Measurements from ENCODE around the gene TAOK1.
"Not testable (repeated sequence)": the region's sequence is repeated elsewhere in the genome, so short reads cannot be mapped to it uniquely, and the experiment has no call there.

Gene TAOK1

DNA sequence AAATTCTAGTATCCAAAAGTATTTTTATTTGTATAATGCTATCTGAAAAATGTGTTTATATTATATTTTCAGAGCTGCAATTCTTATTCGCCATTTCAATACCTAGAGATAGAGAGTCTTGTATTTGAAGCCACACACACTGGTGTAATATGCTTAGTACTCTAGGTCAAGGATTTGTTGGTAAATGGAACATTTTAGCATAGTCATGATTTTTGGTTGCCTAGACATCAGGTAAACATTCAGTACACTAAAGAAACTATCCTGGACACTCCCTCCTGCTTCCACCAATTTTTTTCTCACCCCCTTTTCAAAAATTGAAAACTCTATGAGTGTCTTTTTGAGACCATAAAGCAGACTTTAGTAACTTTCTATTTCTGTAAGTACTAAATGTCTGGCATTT, 155.9 kb downstream of the TAOK1 start:
- WGBS, 2 experiments (ENCODE audit: insufficient coverage in 2 of 2): no CpG with 5 or more reads among the region's 1 CpG
- H3K36me3 ChIP-seq (ENCODE audit: control insufficient read depth, insufficient read depth, low read length): peaks cover 56% of the 10 kb centered on the region
- no peak overlapping the region for H3K27ac ChIP-seq (ENCODE audit: low read depth, low read length, severe bottlenecking)
- no peaks in the 10 kb centered on the region for H3K4me1 ChIP-seq (ENCODE audit: control insufficient read depth, insufficient read depth, low read length, poor library complexity, severe bottlenecking)
- H3K9me3 ChIP-seq (ENCODE audit: control insufficient read depth, low read length): no peaks in the 10 kb centered on the region
- no peak overlapping the region for H3K4me3 ChIP-seq (ENCODE audit: extremely low read depth, insufficient read depth, low read length, poor library complexity, severe bottlenecking)

- no peak overlapping the region for H3K4me3 ChIP-seq (ENCODE audit: extremely low read depth, insufficient read depth, low read length, poor library complexity, severe bottlenecking)
- no peaks in the 10 kb centered on the region for H3K4me1 ChIP-seq (ENCODE audit: control insufficient read depth, insufficient read depth, low read length, poor library complexity, severe bottlenecking)
- H3K36me3 ChIP-seq (ENCODE audit: control insufficient read depth, insufficient read depth, low read length): peaks cover 53% of the 10 kb centered on the region
- WGBS, 2 experiments (ENCODE audit: insufficient coverage in 2 of 2): no CpG with 5 or more reads among the region's 1 CpG
- H3K27ac ChIP-seq (ENCODE audit: low read depth, low read length, severe bottlenecking): no peak overlapping the region
- no peaks in the 10 kb centered on the region for H3K9me3 ChIP-seq (ENCODE audit: control insufficient read depth, low read length)
Observed at GRCh38 chr17:29546830-29547229, 156.7 kb downstream of the TAOK1 start.

DNA sequence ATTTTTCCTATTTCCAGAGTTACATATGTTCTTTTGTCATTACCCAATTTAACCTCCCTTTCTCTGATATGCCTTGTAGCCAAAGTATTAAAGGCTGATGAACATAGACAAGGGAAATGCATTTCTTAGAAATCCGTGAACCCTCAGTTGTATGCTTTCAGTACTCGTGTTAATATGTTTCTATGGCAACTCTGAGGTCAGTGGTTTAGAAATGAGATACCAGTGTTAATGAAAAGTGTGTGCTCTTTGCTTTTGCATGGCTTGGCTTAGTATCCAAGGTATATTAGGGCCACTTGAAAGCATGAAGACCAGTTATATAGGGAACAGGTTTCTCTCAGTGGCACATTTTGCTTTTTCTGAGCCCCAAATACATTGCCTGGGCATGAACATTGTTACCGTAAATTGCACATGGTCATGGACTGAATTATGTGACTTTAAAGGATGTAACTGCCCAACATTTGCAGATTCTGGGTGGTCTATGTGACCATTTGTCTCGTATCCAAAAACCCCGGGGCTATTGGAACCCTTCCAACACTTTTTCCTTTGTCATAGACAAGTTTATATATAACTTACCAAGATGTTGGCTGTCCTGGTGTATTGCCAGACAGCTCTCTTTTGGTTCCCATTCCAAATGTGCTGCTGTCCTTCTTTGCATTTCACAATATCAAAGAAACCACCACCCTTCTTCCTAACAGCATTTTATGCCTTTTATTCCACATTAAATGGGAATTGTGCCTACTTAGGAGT, 159.2 kb downstream of the TAOK1 start:
- H3K27ac ChIP-seq (ENCODE audit: low read depth, low read length, severe bottlenecking): no peak overlapping the region
- H3K4me1 ChIP-seq (ENCODE audit: control insufficient read depth, insufficient read depth, low read length, poor library complexity, severe bottlenecking): no peaks in the 10 kb centered on the region
- no peaks in the 10 kb centered on the region for H3K9me3 ChIP-seq (ENCODE audit: control insufficient read depth, low read length)
- H3K4me3 ChIP-seq (ENCODE audit: extremely low read depth, insufficient read depth, low read length, poor library complexity, severe bottlenecking): no peak overlapping the region
- H3K36me3 ChIP-seq (ENCODE audit: control insufficient read depth, insufficient read depth, low read length): peaks cover 30% of the 10 kb centered on the region
- 95 to 100% methylated on average over 3 of the region's 5 CpGs for WGBS, 2 experiments (ENCODE audit: insufficient coverage in 2 of 2)

DNA sequence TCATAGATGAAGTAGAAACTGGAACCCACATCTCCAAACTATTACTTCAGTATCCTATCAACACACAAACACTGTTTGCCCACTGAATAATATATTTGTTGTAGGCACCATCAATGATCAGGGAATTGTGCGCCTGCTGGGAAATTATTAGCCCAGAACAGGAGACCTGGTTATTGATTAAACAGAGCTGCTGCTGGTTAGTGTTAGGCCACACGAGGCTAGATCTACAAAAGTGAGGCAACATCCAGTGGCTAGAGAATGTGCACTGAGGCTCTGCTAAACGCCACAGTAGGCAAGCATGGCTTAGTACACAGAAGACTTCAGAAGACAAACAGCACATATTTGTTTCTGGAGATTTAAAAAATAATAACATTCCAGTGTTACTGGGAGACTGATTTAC, 165.7 kb downstream of the TAOK1 start:
- 80 to 81% methylated on average over 2 to 3 of the region's 3 CpGs for WGBS, 2 experiments (ENCODE audit: insufficient coverage in 2 of 2)
- Histone ChIP-seq H3K4me3 (ENCODE audit: extremely low read depth, insufficient read depth, low read length, poor library complexity, severe bottlenecking) (no peak overlapping the region), H3K36me3 (ENCODE audit: control insufficient read depth, insufficient read depth, low read length) (peaks cover 4% of the 10 kb centered on the region), H3K27ac (ENCODE audit: low read depth, low read length, severe bottlenecking) (no peak overlapping the region), H3K4me1 (ENCODE audit: control insufficient read depth, insufficient read depth, low read length, poor library complexity, severe bottlenecking) (no peaks in the 10 kb centered on the region), H3K9me3 (ENCODE audit: control insufficient read depth, low read length) (no peaks in the 10 kb centered on the region)

DNA sequence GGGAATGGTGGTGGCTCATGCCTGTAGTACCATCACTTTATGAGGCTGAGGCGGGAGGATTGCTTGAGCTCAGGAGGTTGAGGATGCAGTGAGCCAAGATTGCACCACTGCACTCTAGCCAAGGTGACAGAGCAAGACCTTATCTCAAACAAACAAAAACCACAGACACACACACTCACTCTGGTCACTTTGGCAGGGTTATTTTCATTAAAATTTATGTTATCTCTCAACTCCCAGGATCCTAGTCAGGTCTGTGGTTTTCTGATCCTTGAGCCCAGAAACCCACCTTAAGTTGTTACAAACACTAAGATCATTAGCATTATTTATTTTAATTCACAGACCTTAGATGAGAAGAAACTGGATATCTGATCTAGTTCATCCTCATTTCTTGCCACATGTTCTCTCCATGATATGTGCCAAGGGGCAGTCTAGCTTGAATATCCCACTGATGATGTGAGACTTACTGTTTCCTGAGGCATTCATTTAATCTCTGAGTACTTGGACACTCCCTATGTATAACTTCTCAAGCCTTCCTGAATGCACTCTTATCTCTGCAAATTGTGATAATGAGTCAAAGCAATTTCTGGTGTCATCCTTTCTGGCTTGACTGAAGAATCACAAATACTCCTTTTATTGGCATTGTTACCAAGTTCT, 167.0 kb downstream of the TAOK1 start:
- Histone ChIP-seq H3K27ac (ENCODE audit: low read depth, low read length, severe bottlenecking) (no peak overlapping the region), H3K36me3 (ENCODE audit: control insufficient read depth, insufficient read depth, low read length) (no peaks in the 10 kb centered on the region)
- 80 to 83% methylated on average over 1 of the region's 1 CpG for WGBS, 2 experiments (ENCODE audit: insufficient coverage in 2 of 2)

GRCh38 chr17:29557739-29558116, 167.6 kb downstream of the TAOK1 start:
- Histone ChIP-seq H3K4me1 (ENCODE audit: control insufficient read depth, insufficient read depth, low read length, poor library complexity, severe bottlenecking) (no peaks in the 10 kb centered on the region), H3K36me3 (ENCODE audit: control insufficient read depth, insufficient read depth, low read length) (no peaks in the 10 kb centered on the region), H3K4me3 (ENCODE audit: extremely low read depth, insufficient read depth, low read length, poor library complexity, severe bottlenecking) (no peak overlapping the region), H3K27ac (ENCODE audit: low read depth, low read length, severe bottlenecking) (no peak overlapping the region), H3K9me3 (ENCODE audit: control insufficient read depth, low read length) (no peaks in the 10 kb centered on the region)

More for the DNA sequence above, 167.0 kb downstream of the TAOK1 start:
- Histone ChIP-seq H3K9me3 (ENCODE audit: control insufficient read depth, low read length) (no peaks in the 10 kb centered on the region), H3K4me3 (ENCODE audit: extremely low read depth, insufficient read depth, low read length, poor library complexity, severe bottlenecking) (no peak overlapping the region), H3K4me1 (ENCODE audit: control insufficient read depth, insufficient read depth, low read length, poor library complexity, severe bottlenecking) (no peaks in the 10 kb centered on the region)

DNA sequence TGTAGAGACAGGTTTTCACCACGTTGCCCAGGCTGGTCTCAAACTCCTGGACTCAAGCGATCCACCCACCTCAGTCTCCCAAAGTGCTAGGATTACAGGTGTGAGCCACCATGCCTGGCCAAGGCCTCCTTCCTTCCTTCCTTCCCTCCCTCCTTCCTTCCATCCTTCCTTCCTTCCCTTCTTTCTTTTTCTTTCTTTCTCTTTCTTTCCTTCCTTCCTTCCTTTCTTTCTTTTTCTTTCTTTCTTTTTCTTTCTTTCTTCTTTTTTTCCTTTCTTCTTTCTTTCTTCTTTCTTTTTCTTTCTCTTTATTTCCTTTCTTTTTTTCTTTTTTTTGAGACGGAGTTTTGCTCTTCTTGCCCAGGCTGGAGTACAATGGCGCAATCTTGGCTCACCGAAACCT, 168.0 kb downstream of the TAOK1 start:
- H3K27ac ChIP-seq (ENCODE audit: low read depth, low read length, severe bottlenecking); H3K36me3 ChIP-seq (ENCODE audit: control insufficient read depth, insufficient read depth, low read length); H3K9me3 ChIP-seq (ENCODE audit: control insufficient read depth, low read length); H3K4me3 ChIP-seq (ENCODE audit: extremely low read depth, insufficient read depth, low read length, poor library complexity, severe bottlenecking); H3K4me1 ChIP-seq (ENCODE audit: control insufficient read depth, insufficient read depth, low read length, poor library complexity, severe bottlenecking): not testable (repeated sequence)
- 88 to 92% methylated on average over 3 to 4 of the region's 5 CpGs for WGBS, 2 experiments (ENCODE audit: insufficient coverage in 2 of 2)

- no peaks in the 10 kb centered on the region for H3K4me1 ChIP-seq (ENCODE audit: control insufficient read depth, insufficient read depth, low read length, poor library complexity, severe bottlenecking)
- no peak overlapping the region for H3K4me3 ChIP-seq (ENCODE audit: extremely low read depth, insufficient read depth, low read length, poor library complexity, severe bottlenecking)
- no peaks in the 10 kb centered on the region for H3K36me3 ChIP-seq (ENCODE audit: control insufficient read depth, insufficient read depth, low read length)
- no peak overlapping the region for H3K27ac ChIP-seq (ENCODE audit: low read depth, low read length, severe bottlenecking)
- 100% methylated on average over 1 of the region's 2 CpGs; no CpG with 5 or more reads in 1 of the 2 experiments for WGBS, 2 experiments (ENCODE audit: insufficient coverage in 2 of 2)
- H3K9me3 ChIP-seq (ENCODE audit: control insufficient read depth, low read length): no peaks in the 10 kb centered on the region
Observed at GRCh38 chr17:29559640-29560039, 169.5 kb downstream of the TAOK1 start.

GRCh38 chr17:29560316-29560715, 170.2 kb downstream of the TAOK1 start:
- 80% methylated on average over 2 of the region's 6 CpGs; no CpG with 5 or more reads in 1 of the 2 experiments for WGBS, 2 experiments (ENCODE audit: insufficient coverage in 2 of 2)
- Histone ChIP-seq H3K36me3 (ENCODE audit: control insufficient read depth, insufficient read depth, low read length) (no peaks in the 10 kb centered on the region), H3K4me1 (ENCODE audit: control insufficient read depth, insufficient read depth, low read length, poor library complexity, severe bottlenecking) (peaks cover under 1% of the 10 kb centered on the region), H3K27ac (ENCODE audit: low read depth, low read length, severe bottlenecking) (no peak overlapping the region), H3K4me3 (ENCODE audit: extremely low read depth, insufficient read depth, low read length, poor library complexity, severe bottlenecking) (no peak overlapping the region), H3K9me3 (ENCODE audit: control insufficient read depth, low read length) (no peaks in the 10 kb centered on the region)

DNA sequence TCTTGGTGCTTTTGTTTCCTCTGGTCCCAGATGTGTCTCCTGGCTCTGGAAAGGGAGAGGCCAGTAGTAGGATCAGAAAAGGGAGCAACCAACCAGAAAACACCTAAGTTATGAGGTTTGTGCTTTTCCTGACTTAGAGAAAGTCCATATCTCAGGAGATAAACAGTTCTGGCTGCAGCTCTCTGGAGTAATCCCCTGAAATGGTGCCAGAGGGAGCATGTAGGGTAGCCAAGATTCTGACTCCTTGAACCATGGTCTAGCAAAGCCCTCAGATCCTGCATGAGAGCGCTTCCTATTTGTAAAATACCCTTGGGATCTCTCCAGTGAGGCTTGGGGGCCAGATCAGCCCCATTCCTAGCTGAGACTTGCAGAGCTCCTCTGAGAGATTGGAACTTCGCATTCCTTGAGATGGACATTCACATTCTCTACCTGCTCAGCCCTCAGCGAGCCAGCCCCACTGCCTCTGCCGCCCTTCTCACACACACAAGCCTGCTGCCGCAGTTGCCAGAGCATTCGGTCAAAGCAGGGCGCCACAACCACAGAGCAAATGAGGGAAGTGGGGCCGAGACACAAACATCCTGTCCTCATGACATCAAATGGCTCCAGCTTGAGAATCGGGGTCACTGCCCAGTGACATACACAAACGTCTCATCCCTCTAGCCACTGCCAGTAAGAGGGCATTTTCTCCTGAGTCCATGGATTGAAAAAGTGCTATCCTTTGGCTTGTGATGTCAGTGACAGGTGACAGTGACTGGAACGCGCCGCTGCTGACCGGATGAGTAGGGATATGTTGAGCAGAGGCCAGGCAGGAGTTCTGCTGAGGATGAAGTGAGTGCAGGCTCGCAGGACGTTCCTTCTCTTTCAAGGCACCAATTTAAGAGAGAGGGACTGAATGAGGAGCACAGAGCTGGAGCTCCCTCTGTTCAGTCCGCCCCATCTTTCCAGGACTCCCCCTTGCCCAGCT, 171.7 kb downstream of the TAOK1 start:
- Histone ChIP-seq H3K27ac (ENCODE audit: low read depth, low read length, severe bottlenecking) (no peak overlapping the region), H3K4me3 (ENCODE audit: extremely low read depth, insufficient read depth, low read length, poor library complexity, severe bottlenecking) (no peak overlapping the region), H3K4me1 (ENCODE audit: control insufficient read depth, insufficient read depth, low read length, poor library complexity, severe bottlenecking) (peaks cover 3% of the 10 kb centered on the region), H3K9me3 (ENCODE audit: control insufficient read depth, low read length) (no peaks in the 10 kb centered on the region), H3K36me3 (ENCODE audit: control insufficient read depth, insufficient read depth, low read length) (no peaks in the 10 kb centered on the region)
- WGBS, 2 experiments (ENCODE audit: insufficient coverage in 2 of 2): 89 to 96% methylated on average over 13 to 16 of the region's 17 CpGs

All from mesodermal cell (in vitro differentiated cells).